Caco-2 (cell line): Measurements from ENCODE around the gene ACTN2. TPM values are rescaled to one million over a fixed set of nuclear protein-coding genes. Genes with fewer than 3 reads are reported as not detected.

Experiments used
- BruUV-seq: library from RNA; stranded (reverse); fragments of 400-500 nt; replicated peaks from 2 replicates; lab custom pipeline; 2021; lab: Mats Ljungman, UMichigan
- CTCF ChIA-PET: fragments of 300-600 bp; sonication (Branson Sonifier 250); formaldehyde crosslinking; loops from one replicate; lab custom pipeline; 2022; ENCODE audit warnings: antibody characterized with exemption; lab: Charles Lee
- POLR2A ChIA-PET: fragments of 300-600 bp; sonication (Branson Sonifier 250); formaldehyde crosslinking; loops from one replicate; lab custom pipeline; 2022; ENCODE audit warnings: antibody characterized with exemption; lab: Charles Lee
- DNase-seq, 2 experiments: peaks; one replicate each; pipeline versions ENCODE4 v3.0.0 to v3.0.0-alpha.2; 2020 to 2022
- H3K27me3 ChIP-seq: replicated peaks from 2 replicates; pipeline ENCODE4 v1.6.0; 2011; ENCODE audit warnings: low read length; ENCODE audit not compliant: control insufficient read depth, insufficient read depth
- H3K36me3 ChIP-seq: 2 replicates; pipeline ENCODE4 v1.5.1; 2011; ENCODE audit warnings: low read length; ENCODE audit not compliant: control insufficient read depth, insufficient read depth
- H3K4me1 ChIP-seq: fragments of 250-450 bp; sonication (Bioruptor Pico); 2 replicates; pipeline ENCODE4 v1.5.1; 2020; ENCODE audit warnings: mild to moderate bottlenecking
- H3K4me3 ChIP-seq: 2 replicates; pipeline ENCODE4 v1.5.1; 2011; ENCODE audit warnings: low read depth, mild to moderate bottlenecking, control low read depth, low read length
- H3K9me3 ChIP-seq: fragments of 250-450 bp; sonication (Bioruptor Pico); 2 replicates; pipeline ENCODE4 v1.5.1; 2020; ENCODE audit warnings: mild to moderate bottlenecking, moderate library complexity
- H3K27ac Mint-ChIP-seq: one replicate; pipeline ENCODE4 v1.8.0; 2022; ENCODE audit warnings: mixed read lengths; ENCODE audit not compliant: unreplicated experiment
- H3K27me3 Mint-ChIP-seq: one replicate; pipeline ENCODE4 v1.8.0; 2022; ENCODE audit warnings: mixed read lengths; ENCODE audit not compliant: insufficient read depth, unreplicated experiment
- H3K36me3 Mint-ChIP-seq: one replicate; pipeline ENCODE4 v1.8.0; 2022; ENCODE audit warnings: mild to moderate bottlenecking, mixed read lengths; ENCODE audit not compliant: insufficient read depth, unreplicated experiment
- H3K4me1 Mint-ChIP-seq: one replicate; pipeline ENCODE4 v1.8.0; 2022; ENCODE audit warnings: low read depth, mixed read lengths; ENCODE audit not compliant: unreplicated experiment
- H3K4me3 Mint-ChIP-seq: one replicate; pipeline ENCODE4 v1.8.0; 2022; ENCODE audit warnings: mild to moderate bottlenecking, moderate library complexity, mixed read lengths; ENCODE audit not compliant: unreplicated experiment
- H3K9me3 Mint-ChIP-seq: one replicate; pipeline ENCODE4 v1.8.0; 2022; ENCODE audit warnings: mixed read lengths; ENCODE audit not compliant: unreplicated experiment
- CTCF ChIP-seq, 2 experiments: fragments of 200-600 bp in 1 of 2; IDR thresholded peaks; 1 replicate in 1 of 2; 2 replicates in 1 of 2; pipeline versions ENCODE4 v1.5.1 to v1.8.0; 2011 to 2022; ENCODE audit warnings: antibody characterized with exemption in 1 of 2, control low read depth in 1 of 2, inconsistent platforms in 1 of 2, low read depth in 1 of 2, low read length in 1 of 2, mild to moderate bottlenecking in 1 of 2, moderate library complexity in 1 of 2; ENCODE audit not compliant: insufficient read depth in 1 of 2, severe bottlenecking in 1 of 2, unreplicated experiment in 1 of 2
- intact Hi-C: fragments of 100-400 bp; cut with micrococcal nuclease; formaldehyde crosslinking; loops from one replicate; pipeline ENCODE4 v1.10.0; 2022; ENCODE audit not compliant: unreplicated experiment
- total RNA-seq: library from RNA; stranded (reverse); gene quantifications from 2 replicates; pipeline ENCODE4 v1.2.3, GENCODE V29; 2022

ACTN2 gene
- total RNA-seq, 1 experiment from 2014 or later = not detected

- POLR2A ChIA-PET = no interaction called here
- DNase-seq = no peak
Measured at GRCh38 chr1:236742421-236743160, 56.3 kb downstream of the ACTN2 start.

GRCh38 chr1:236744533-236744932 lies 58.2 kb downstream of the ACTN2 start:
- no peak for DNase-seq
- no peaks in the 10 kb centered on the region for H3K9me3 Mint-ChIP-seq
- ChIA-PET CTCF (no interaction called here), POLR2A (no interaction called here)
- BruUV-seq = no TSS peak
- no peaks in the 10 kb centered on the region for H3K4me1 Mint-ChIP-seq
- no peak overlapping the region for H3K4me3 Mint-ChIP-seq
- H3K4me1 ChIP-seq = no peaks in the 10 kb centered on the region
- H3K9me3 ChIP-seq = no peaks in the 10 kb centered on the region
- H3K27me3 ChIP-seq = no peaks in the 10 kb centered on the region
- H3K36me3 ChIP-seq = no peaks in the 10 kb centered on the region
- intact Hi-C loops = no loop called here
- H3K36me3 Mint-ChIP-seq = no peaks in the 10 kb centered on the region
- TF ChIP-seq CTCF (IDR thresholded peaks at IDR 0.05; ENCODE audit: insufficient read depth in 1 of 2, low read depth in 1 of 2, low read length in 1 of 2, severe bottlenecking in 1 of 2, unreplicated experiment in 1 of 2) = no peak
- H3K27ac Mint-ChIP-seq = no peak overlapping the region
- H3K4me3 ChIP-seq = no peak overlapping the region
- peaks cover 9% of the 10 kb centered on the region for H3K27me3 Mint-ChIP-seq

More at GRCh38 chr1:236742421-236743160, 56.3 kb downstream of the ACTN2 start:
- CTCF ChIA-PET = no interaction called here
- Histone ChIP-seq H3K9me3 (no peaks in the 10 kb centered on the region), H3K27me3 (no peaks in the 10 kb centered on the region), H3K36me3 (no peaks in the 10 kb centered on the region), H3K4me1 (no peaks in the 10 kb centered on the region), H3K4me3 (no peak overlapping the region)
- intact Hi-C loops = no loop called here
- Mint-ChIP-seq H3K27me3 (peaks cover 5% of the 10 kb centered on the region), H3K4me1 (no peaks in the 10 kb centered on the region), H3K36me3 (no peaks in the 10 kb centered on the region), H3K4me3 (no peak overlapping the region), H3K9me3 (no peaks in the 10 kb centered on the region), H3K27ac (no peak overlapping the region)
- no TSS peak for BruUV-seq
- no peak for TF ChIP-seq CTCF (IDR thresholded peaks at IDR 0.05; ENCODE audit: insufficient read depth in 1 of 2, low read depth in 1 of 2, low read length in 1 of 2, severe bottlenecking in 1 of 2, unreplicated experiment in 1 of 2)

- TF ChIP-seq CTCF (IDR thresholded peaks at IDR 0.05; ENCODE audit: insufficient read depth in 1 of 2, low read depth in 1 of 2, low read length in 1 of 2, severe bottlenecking in 1 of 2, unreplicated experiment in 1 of 2) = no peak
- ChIA-PET CTCF (no interaction called here), POLR2A (no interaction called here)
- no peaks in the 10 kb centered on the region for H3K4me1 ChIP-seq
- H3K4me1 Mint-ChIP-seq = no peaks in the 10 kb centered on the region
- intact Hi-C loops = no loop called here
- peaks cover 9% of the 10 kb centered on the region for H3K27me3 Mint-ChIP-seq
- no peak overlapping the region for H3K4me3 Mint-ChIP-seq
- H3K9me3 ChIP-seq = no peaks in the 10 kb centered on the region
- no TSS peak for BruUV-seq
- no peaks in the 10 kb centered on the region for H3K9me3 Mint-ChIP-seq
- H3K36me3 Mint-ChIP-seq = no peaks in the 10 kb centered on the region
- no peaks in the 10 kb centered on the region for H3K36me3 ChIP-seq
- no peaks in the 10 kb centered on the region for H3K27me3 ChIP-seq
- no peak overlapping the region for H3K27ac Mint-ChIP-seq
- H3K4me3 ChIP-seq = no peak overlapping the region
- DNase-seq = no peak
Measured at GRCh38 chr1:236746785-236747184, 60.5 kb downstream of the ACTN2 start.
